Activated CD8-positive, alpha-beta T cell treated with anti-CD3 and anti-CD28 coated beads for 36 hours (primary cell): Measurements from ENCODE around the gene PTRH1. TPM values are rescaled to one million over a fixed set of nuclear protein-coding genes. Genes with fewer than 3 reads are reported as not detected.
A peak's percentile ranks its signal among the peaks of the same experiment; 100 is the strongest.

ENCODE experiments used
- ATAC-seq: fragments of 200-7000 bp; cut with Tn5 transposase; one replicate; pipeline ENCODE4 v1.10.0; 2021; ENCODE audit warnings: mild to moderate bottlenecking, moderate library complexity
- CTCF ChIA-PET: fragments of 350-600 bp; sonication (Branson Sonifier 250); formaldehyde crosslinking; loops from one replicate; lab custom pipeline; 2021; ENCODE audit warnings: antibody characterized with exemption; lab: Charles Lee
- POLR2A ChIA-PET: fragments of 350-600 bp; sonication (Branson Sonifier 250); formaldehyde crosslinking; loops from one replicate; lab custom pipeline; 2021; ENCODE audit warnings: antibody characterized with exemption; lab: Charles Lee
- DNase-seq: peaks from one replicate; pipeline ENCODE4 v3.0.0-alpha.2; 2020
- H3K27ac Mint-ChIP-seq: one replicate; pipeline ENCODE4 v1.8.0; 2021; ENCODE audit warnings: mild to moderate bottlenecking, mixed read lengths
- H3K27me3 Mint-ChIP-seq: one replicate; pipeline ENCODE4 v1.8.0; 2021; ENCODE audit warnings: mixed read lengths
- H3K36me3 Mint-ChIP-seq: one replicate; pipeline ENCODE4 v1.8.0; 2021; ENCODE audit warnings: low read depth, mixed read lengths
- H3K4me1 Mint-ChIP-seq: one replicate; pipeline ENCODE4 v1.8.0; 2021; ENCODE audit warnings: low read depth, mixed read lengths
- H3K4me3 Mint-ChIP-seq: one replicate; pipeline ENCODE4 v1.8.0; 2021; ENCODE audit warnings: mild to moderate bottlenecking, moderate library complexity, mixed read lengths
- H3K9me3 Mint-ChIP-seq: one replicate; pipeline ENCODE4 v1.8.0; 2021; ENCODE audit warnings: mixed read lengths
- CTCF ChIP-seq: fragments of 200-600 bp; IDR thresholded peaks from one replicate; pipeline ENCODE4 v1.8.0; 2022; ENCODE audit warnings: antibody characterized with exemption, mild to moderate bottlenecking
- intact Hi-C: fragments of 100-400 bp; cut with micrococcal nuclease; formaldehyde crosslinking; loops from one replicate; pipeline ENCODE4 v1.10.0; 2022
- total RNA-seq, 2 experiments: library from RNA; stranded (reverse); gene quantifications; one replicate each; pipeline ENCODE4 v1.2.3, GENCODE V29; 2021

Gene PTRH1
- total RNA-seq, 2 experiments from 2014 or later: 15.9 to 16.0 TPM

GRCh38 chr9:127722055-127722745 is 6.7 kb upstream of the PTRH1 start:
- no peak for DNase-seq
- ATAC-seq: no peak
- TF ChIP-seq CTCF: no peak
- CTCF ChIA-PET: interaction anchor here (2.6 kb wide), 1 partner anchor 12 kb away, joined by 9 read pairs; the partner anchor contains the start of gene TOR2A
- peaks cover 21% of the 10 kb centered on the region for H3K4me1 Mint-ChIP-seq
- no peaks in the 10 kb centered on the region for H3K36me3 Mint-ChIP-seq
- no peak overlapping the region for H3K4me3 Mint-ChIP-seq
- POLR2A ChIA-PET: interaction anchor here (0.9 to 2.2 kb wide), 2 partner anchors 9 to 11 kb away, joined by 3 to 7 read pairs; no protein-coding TSS in a partner anchor
- peak overlapping the region; percentile 42 for H3K27ac Mint-ChIP-seq
- intact Hi-C loops: no loop called here
- no peaks in the 10 kb centered on the region for H3K9me3 Mint-ChIP-seq
- no peaks in the 10 kb centered on the region for H3K27me3 Mint-ChIP-seq

- Mint-ChIP-seq H3K4me3 (no peak overlapping the region), H3K9me3 (no peaks in the 10 kb centered on the region), H3K36me3 (no peaks in the 10 kb centered on the region), H3K27me3 (no peaks in the 10 kb centered on the region), H3K4me1 (peaks cover 21% of the 10 kb centered on the region), H3K27ac (peak overlapping the region; percentile 67)
- CTCF ChIA-PET: interaction anchor here (2.6 kb wide), 1 partner anchor 13 kb away, joined by 9 read pairs; the partner anchor contains the start of gene TOR2A
- intact Hi-C loops: no loop called here
- DNase-seq: no peak
- no peak for TF ChIP-seq CTCF
- POLR2A ChIA-PET: interaction anchor here (0.9 to 2.2 kb wide), 2 partner anchors 10 kb away, joined by 3 to 7 read pairs; no protein-coding TSS in a partner anchor
- ATAC-seq: peak; percentile 27
Observed at GRCh38 chr9:127721391-127721821, 5.9 kb upstream of the PTRH1 start.

- peak overlapping the region; percentile 22 for H3K4me3 Mint-ChIP-seq
- DNase-seq: no peak
- POLR2A ChIA-PET: interaction anchor here (2.2 kb wide), 1 partner anchor 9 kb away, joined by 7 read pairs; no protein-coding TSS in a partner anchor
- CTCF ChIA-PET: interaction anchor here (1.8 kb wide), 1 partner anchor 14 kb away, joined by 11 read pairs; the partner anchor contains the start of gene TOR2A
- peak overlapping the region; percentile 67 for H3K27ac Mint-ChIP-seq
- no peak for TF ChIP-seq CTCF
- no peak for ATAC-seq
- peaks cover 27% of the 10 kb centered on the region for H3K4me1 Mint-ChIP-seq
- no peaks in the 10 kb centered on the region for H3K9me3 Mint-ChIP-seq
- no peaks in the 10 kb centered on the region for H3K36me3 Mint-ChIP-seq
- H3K27me3 Mint-ChIP-seq: no peaks in the 10 kb centered on the region
- intact Hi-C loops: no loop called here
Observed at GRCh38 chr9:127720865-127721227, 5.4 kb upstream of the PTRH1 start.

- TF ChIP-seq CTCF: no peak
- Mint-ChIP-seq H3K9me3 (no peaks in the 10 kb centered on the region), H3K27ac (peak overlapping the region; percentile 89), H3K4me1 (peaks cover 27% of the 10 kb centered on the region), H3K27me3 (no peaks in the 10 kb centered on the region), H3K36me3 (no peaks in the 10 kb centered on the region), H3K4me3 (peak overlapping the region; percentile 37)
- intact Hi-C loops: no loop called here
- CTCF ChIA-PET: interaction anchor here (1.8 kb wide), 1 partner anchor 14 kb away, joined by 11 read pairs; the partner anchor contains the start of gene TOR2A
- POLR2A ChIA-PET: interaction anchor here (2.2 kb wide), 1 partner anchor 9 kb away, joined by 7 read pairs; no protein-coding TSS in a partner anchor
- no peak for ATAC-seq
- peak; percentile 46 for DNase-seq
Observed at GRCh38 chr9:127720031-127720864, 4.8 kb upstream of the PTRH1 start.
